H1 (cell line): ENCODE results near the gene MLYCD. TPM values are rescaled to one million over a fixed set of nuclear protein-coding genes. Genes with fewer than 3 reads are reported as not detected.

ENCODE experiments used
- ASH2L ChIP-seq: fragments of 200-600, 300-600 bp; sonication (generic); IDR thresholded peaks from one replicate; pipeline ENCODE4 v1.7.1; 2017; ENCODE audit warnings: low read length
- CBX5 ChIP-seq: fragments of 300-800, 300-1000 bp; sonication (generic); IDR thresholded peaks from 2 replicates; pipeline ENCODE4 v1.7.1; 2016; ENCODE audit warnings: antibody characterized with exemption, low read length, low read depth
- CEBPB ChIP-seq: IDR thresholded peaks from 2 replicates; pipeline ENCODE4 v1.6.1; 2012; ENCODE audit warnings: low read depth, low read length
- CTBP2 ChIP-seq: IDR thresholded peaks from 2 replicates; pipeline ENCODE4 v1.7.0; 2011; ENCODE audit warnings: borderline replicate concordance, mild to moderate bottlenecking, moderate library complexity, mixed read lengths, low read length; ENCODE audit not compliant: insufficient read depth, insufficient read length
- JUN ChIP-seq: IDR thresholded peaks from 2 replicates; pipeline ENCODE4 v1.6.1; 2011; ENCODE audit warnings: low read depth, mild to moderate bottlenecking, improper control_type of control experiment, low read length
- NANOG ChIP-seq: IDR thresholded peaks from 2 replicates; pipeline ENCODE4 v1.6.1; 2011; ENCODE audit warnings: low read length, low read depth, mild to moderate bottlenecking, inconsistent platforms; ENCODE audit not compliant: insufficient read depth, poor library complexity, severe bottlenecking
- ZNF274 ChIP-seq: IDR thresholded peaks from 2 replicates; pipeline ENCODE4 v1.7.0; 2012; ENCODE audit warnings: low read length, borderline replicate concordance; ENCODE audit errors: extremely low read depth
- polyA plus RNA-seq, 7 experiments: library from polyadenylated mRNA; depleted of rRNA in 3 of 7; stranded (reverse) in 5 of 7; unstranded in 2 of 7; fragments of >200 nt in 5 of 7; fragments of 200-250 nt in 2 of 7; gene quantifications; 1 replicate in 5 of 7; 2 replicates in 1 of 7; 4 replicates in 1 of 7; pipeline versions ENCODE4 v1.2.1 to v1.2.3, GENCODE V29; 2011 to 2013; ENCODE audit warnings: missing spikeins in 2 of 7, mixed read lengths in 2 of 7
- total RNA-seq: library from RNA; stranded (reverse); fragmentation: NEBNext Ultra II Directional; extraction: Animal tissue kit (Norgen Biotek cat#: 25700); gene quantifications from 2 replicates; pipeline ENCODE4 v1.2.1, GENCODE V29; 2021
- TF ChIP-seq, protein P1 (sequence below): IDR thresholded peaks from 2 replicates; pipeline ENCODE4 v1.6.1; 2011; ENCODE audit warnings: low read length, improper control_type of control experiment

Gene MLYCD
- total and polyA plus RNA-seq, 2 of the 8 experiments (the other 6 are each of a cell fraction or from before 2014, with no cell fraction given) = 3.7 to 7.0 TPM

GRCh38 chr16:83923581-83924365 is 24.9 kb downstream of the MLYCD start (continued):
- TF ChIP-seq, protein P1, sequence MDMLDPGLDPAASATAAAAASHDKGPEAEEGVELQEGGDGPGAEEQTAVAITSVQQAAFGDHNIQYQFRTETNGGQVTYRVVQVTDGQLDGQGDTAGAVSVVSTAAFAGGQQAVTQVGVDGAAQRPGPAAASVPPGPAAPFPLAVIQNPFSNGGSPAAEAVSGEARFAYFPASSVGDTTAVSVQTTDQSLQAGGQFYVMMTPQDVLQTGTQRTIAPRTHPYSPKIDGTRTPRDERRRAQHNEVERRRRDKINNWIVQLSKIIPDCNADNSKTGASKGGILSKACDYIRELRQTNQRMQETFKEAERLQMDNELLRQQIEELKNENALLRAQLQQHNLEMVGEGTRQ = no peak
- TF ChIP-seq CBX5 (no peak), NANOG (no peak), JUN (no peak), CTBP2 (no peak), ZNF274 (no peak), CEBPB (no peak), ASH2L (no peak)
- TF ChIP-seq, all 59 proteins: peak for 0
